Articular chondrocyte of knee joint (primary cell): ENCODE results near the gene ODF4. TPM values are rescaled to one million over a fixed set of nuclear protein-coding genes. Genes with fewer than 3 reads are reported as not detected.

Experiments
- small RNA-seq: library from RNA; depleted of rRNA; stranded (forward); fragments of <200 nt; gene quantifications from one replicate; pipeline ENCODE3, GENCODE V24; 2012
- total RNA-seq: library from RNA; depleted of rRNA; stranded (reverse); fragments of >200 nt; gene quantifications from 2 replicates; pipeline ENCODE4 v1.2.3, GENCODE V29; 2012

The ODF4 gene, protein sequence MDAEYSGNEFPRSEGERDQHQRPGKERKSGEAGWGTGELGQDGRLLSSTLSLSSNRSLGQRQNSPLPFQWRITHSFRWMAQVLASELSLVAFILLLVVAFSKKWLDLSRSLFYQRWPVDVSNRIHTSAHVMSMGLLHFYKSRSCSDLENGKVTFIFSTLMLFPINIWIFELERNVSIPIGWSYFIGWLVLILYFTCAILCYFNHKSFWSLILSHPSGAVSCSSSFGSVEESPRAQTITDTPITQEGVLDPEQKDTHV
- total RNA-seq, result not detected in 2 replicates

DNA sequence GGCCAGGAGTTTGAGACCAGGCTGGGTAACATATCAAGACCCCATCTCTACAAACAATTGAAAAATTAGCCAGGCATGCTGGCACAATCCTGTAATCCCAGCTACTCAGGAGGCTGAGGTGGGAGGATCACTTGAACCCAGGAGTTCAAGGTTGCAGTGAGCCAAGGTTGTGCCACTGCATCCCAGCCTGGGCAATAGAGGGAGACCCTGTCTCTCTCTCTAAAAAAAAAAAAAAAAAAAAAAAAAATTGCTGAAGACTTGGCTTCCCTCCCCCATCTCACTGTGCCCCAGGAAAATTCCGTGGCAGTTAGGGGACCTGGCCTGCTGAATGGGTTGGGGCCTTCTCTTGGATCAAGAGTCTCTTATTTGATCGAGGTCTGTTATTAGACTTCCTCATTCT lies at the start of gene ODF4:
ODF4 (plus strand) TSS at position 301 of the 400 bp plus-strand sequence. CDS start 212 bp downstream, outside the sequence.

GRCh38 chr17:8376271-8377067 lies 36.8 kb downstream of the ODF4 start, which contains the start of gene KRABD2:
Gene KRABD2 (minus strand): TSS chr17:8376704.

DNA sequence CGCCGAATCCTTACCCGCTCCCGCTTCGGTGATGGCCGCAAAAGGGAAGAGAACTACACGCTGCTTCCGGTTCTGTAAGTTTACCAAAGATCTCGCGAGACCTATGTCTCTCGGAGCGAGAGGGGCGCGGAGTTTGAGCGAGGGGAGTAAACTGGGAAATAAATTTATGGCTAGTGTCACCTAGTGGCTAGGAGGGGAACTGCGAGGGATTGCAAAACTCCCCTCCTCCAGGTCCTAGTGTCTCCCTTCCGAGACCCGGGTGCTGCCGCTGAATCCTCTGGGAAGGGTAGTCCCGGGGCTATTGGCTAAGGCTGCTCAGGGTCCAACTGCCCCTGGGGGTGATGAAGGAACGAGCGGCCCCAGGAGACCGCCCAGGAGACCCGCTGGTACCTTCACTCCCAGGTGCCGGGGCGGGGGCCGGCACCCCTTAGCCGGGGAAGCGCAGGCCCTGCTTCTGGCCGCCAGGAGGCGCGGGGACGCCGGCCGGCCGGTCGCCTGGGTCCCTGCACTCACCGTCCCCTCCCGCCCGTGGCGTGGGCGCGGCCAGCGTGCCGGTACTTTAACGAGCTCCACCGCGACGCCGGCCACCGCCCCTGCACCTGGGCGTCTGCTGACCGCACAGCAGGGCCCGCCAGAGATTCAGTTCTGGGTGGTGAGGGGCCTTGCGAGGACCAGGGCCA lies 43.6 kb downstream of the ODF4 start, which contains the start of gene RPL26:
RPL26 (minus strand) TSS at position 51 of the 680 bp plus-strand sequence. CDS start 883 bp downstream, outside the sequence.

Small RNAs within 50 kb of the gene (small RNA-seq; reads per million reads assigned to genes)
- gene RF00265, result not detected

Other genes with a start within 250 kb of the ODF4 start
- not detected in 2 replicates for gene ALOXE3, start 221.3 kb upstream of the ODF4 start, total RNA-seq
- gene HES7, start 215.7 kb upstream of the ODF4 start, total RNA-seq, result not detected in 2 replicates
- 12.3 and 16.6 TPM in 2 replicates for gene PER1, start 187.4 kb upstream of the ODF4 start, total RNA-seq
- 4.1 and 5.1 TPM in 2 replicates for gene VAMP2, start 176.9 kb upstream of the ODF4 start, total RNA-seq
- 13.5 and 31.2 TPM in 2 replicates for gene TMEM107, start 163.5 kb upstream of the ODF4 start, total RNA-seq
- 5.0 and 5.9 TPM in 2 replicates for gene BORCS6, start 149.7 kb upstream of the ODF4 start, total RNA-seq
- 11.1 and 12.3 TPM in 2 replicates for gene AURKB, start 129.3 kb upstream of the ODF4 start, total RNA-seq
- gene CTC1, start 91.8 kb upstream of the ODF4 start, total RNA-seq, result 6.4 TPM in 2 replicates
- gene PFAS, start 90.6 kb upstream of the ODF4 start, total RNA-seq, result 13.0 and 17.5 TPM in 2 replicates
- 8.6 and 9.0 TPM in 2 replicates for gene RANGRF, start 51.2 kb upstream of the ODF4 start, total RNA-seq
- gene SLC25A35, start 44.4 kb upstream of the ODF4 start, total RNA-seq, result 0.65 and 1.3 TPM in 2 replicates
- gene ARHGEF15, start 29.6 kb upstream of the ODF4 start, total RNA-seq, result 0.11 TPM in 1 of 2 replicates, not detected in the other
- gene RPL26, start 43.4 kb downstream of the ODF4 start, total RNA-seq, result 3,562 and 3,712 TPM in 2 replicates
- not detected in 2 replicates for gene RNF222, start 58.0 kb downstream of the ODF4 start, total RNA-seq
- 81.7 and 90.6 TPM in 2 replicates for gene NDEL1, start 96.0 kb downstream of the ODF4 start, total RNA-seq